HG02678 (cell line): ENCODE data around the gene DPCD.
"Not testable (repeated sequence)": the region's sequence is repeated elsewhere in the genome, so short reads cannot be mapped to it uniquely, and the experiment has no call there.

Experiments
- ATAC-seq: cut with Tn5 transposase; IDR thresholded peaks from one replicate; pipeline ENCODE4 v1.9.1; 2021; ENCODE audit warnings: mild to moderate bottlenecking, moderate library complexity; ENCODE audit not compliant: unreplicated experiment

The DPCD gene

GRCh38 chr10:101617102-101617823 lies 29.1 kb downstream of the DPCD start:
- ATAC-seq, result no peak

DNA sequence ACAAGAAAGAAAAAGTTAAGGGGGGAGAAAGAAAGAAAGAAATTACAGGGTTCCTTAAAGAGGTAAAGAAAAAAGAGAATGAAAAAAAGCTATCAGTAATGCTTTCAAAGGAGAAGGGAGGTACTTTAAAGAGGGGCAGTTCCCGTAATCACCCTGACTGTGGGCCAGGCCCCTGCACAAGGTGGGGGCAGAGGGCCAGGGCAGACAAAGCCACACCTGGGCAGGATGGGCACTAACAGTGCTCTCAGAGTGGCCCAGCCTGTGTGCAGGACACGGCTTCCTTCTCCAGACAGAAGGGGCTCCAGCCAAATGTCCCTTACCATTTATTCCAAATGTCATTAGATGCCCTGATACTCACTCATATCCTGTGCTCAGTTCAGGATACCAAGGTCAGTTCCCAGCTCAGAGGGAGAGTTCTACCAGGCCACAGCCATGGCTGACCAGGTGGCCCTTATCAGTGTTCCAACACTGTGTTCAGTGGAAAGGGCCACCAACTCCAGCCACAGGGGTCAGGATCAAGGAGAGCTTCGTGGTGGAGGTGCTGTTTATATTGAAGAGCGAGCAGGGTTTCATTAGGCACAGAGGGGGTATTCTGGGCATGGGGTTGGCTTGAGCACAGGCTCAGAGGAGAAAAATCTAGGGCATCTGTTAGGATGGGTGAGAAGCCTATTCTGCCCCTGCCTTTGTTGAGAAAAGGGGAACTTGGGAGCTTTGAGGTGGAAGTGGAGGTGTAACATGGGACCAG lies 29.9 kb downstream of the DPCD start:
- ATAC-seq, result no peak

GRCh38 chr10:101618871-101619270 lies 30.8 kb downstream of the DPCD start:
- no peak for ATAC-seq

DNA sequence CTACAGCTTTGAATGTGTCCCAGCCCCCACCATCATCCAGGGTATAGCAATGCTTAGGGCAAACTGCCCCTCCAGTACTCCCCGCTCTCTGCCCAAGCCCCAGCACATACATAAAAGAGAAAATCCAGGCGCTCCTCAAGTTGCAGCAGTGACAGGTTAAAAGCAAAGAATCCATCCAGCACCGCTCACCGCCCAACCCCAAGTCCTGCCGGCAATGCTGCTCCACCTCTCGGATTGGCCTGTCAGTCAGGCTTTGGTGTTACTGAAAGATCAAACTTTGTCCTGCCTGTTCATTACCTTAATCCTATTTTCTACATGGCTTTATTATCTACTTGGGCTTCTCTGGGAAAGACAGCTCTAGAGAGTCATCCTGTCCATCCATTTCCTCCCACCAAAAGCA lies 31.9 kb downstream of the DPCD start:
- ATAC-seq, result no peak

GRCh38 chr10:101623528-101623927 lies 35.4 kb downstream of the DPCD start:
- no peak for ATAC-seq

GRCh38 chr10:101624526-101625102 lies 36.5 kb downstream of the DPCD start:
- no peak for ATAC-seq

DNA sequence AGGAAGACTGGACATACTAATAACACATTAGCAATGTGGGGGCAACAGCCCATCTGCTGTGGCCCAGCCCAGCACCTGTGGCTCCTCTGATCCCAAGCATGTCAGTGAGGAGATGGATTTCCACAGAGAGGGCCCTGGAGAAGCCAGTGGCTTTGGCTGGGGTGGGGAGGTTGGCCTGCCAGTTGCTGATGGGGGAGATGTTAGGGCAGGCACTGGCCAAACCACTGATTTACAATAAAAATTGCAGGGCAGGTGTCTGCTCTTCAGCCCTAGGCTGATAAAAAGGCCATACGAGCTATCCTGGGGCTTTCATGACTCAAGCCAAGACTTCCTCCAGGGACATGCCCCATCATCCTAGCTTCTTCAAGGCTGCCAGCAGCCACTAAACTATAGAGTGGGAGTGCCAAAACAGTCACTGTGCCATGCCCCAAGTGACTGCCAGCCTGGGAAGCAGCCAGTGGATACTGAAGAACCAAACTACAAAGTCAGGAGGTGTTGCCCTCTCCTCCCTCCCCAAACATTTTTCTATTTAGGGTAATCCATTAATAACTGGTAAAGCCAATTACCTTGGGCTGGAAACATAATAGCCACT lies 37.8 kb downstream of the DPCD start:
- ATAC-seq, result no peak

DNA sequence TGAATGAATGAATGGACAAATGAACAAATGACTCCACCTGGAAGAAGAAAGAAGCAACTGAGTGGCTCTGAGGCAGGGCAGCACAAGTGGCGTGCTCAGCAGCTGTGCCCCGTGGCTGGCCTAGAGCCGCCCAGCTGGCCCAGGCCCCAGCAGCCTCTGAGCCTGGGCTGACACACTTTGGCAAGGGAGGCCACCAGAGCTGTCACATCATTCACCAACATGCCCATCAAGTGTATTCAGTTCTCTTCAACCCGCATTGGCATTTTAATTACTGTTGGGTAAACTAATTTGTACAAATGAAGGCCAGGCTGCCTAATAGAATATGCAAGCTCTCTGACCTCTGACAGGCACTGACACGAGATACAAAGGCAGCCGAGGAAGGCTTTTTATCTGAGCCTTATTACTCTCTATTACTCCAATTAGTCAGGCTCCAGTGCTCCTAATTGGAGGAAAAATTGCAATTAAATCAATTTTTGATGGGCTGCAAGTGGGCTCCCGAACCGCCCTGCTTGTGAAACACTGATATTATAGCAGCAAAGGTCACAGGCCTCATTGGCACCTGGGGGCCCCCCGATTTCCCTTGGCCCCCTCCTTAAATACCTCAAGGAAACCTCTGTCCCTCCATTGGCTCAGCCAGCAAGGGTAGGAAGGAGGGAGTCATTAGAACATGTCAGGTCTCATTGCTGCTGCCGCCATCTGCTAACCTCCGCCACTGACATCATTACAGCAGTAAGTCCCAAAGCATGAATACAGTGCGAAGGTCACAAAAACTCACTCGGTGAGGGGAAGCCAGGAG lies 41.9 kb downstream of the DPCD start:
- ATAC-seq, result no peak

DNA sequence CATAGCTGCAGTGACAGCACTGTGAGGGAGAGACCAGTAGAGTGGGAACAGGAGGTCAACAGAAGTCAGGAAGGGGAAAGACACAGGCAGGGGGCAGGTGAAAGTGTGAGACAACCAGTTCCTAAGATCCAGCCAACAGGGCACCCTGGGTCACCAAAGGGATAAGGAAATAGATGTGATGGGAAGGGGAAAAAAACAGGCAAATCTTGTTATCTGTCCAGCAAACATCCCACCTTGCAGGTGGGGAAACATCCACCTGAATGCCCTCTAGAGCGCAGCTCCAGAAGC lies 42.5 kb downstream of the DPCD start:
- no peak for ATAC-seq

- ATAC-seq, result no peak
Observed at GRCh38 chr10:101631821-101632475, 43.8 kb downstream of the DPCD start.

- ATAC-seq, result not testable (repeated sequence)
Observed at GRCh38 chr10:101633510-101633909, 45.4 kb downstream of the DPCD start.

- no peak for ATAC-seq
Observed at GRCh38 chr10:101639141-101639900, 51.2 kb downstream of the DPCD start.

DNA sequence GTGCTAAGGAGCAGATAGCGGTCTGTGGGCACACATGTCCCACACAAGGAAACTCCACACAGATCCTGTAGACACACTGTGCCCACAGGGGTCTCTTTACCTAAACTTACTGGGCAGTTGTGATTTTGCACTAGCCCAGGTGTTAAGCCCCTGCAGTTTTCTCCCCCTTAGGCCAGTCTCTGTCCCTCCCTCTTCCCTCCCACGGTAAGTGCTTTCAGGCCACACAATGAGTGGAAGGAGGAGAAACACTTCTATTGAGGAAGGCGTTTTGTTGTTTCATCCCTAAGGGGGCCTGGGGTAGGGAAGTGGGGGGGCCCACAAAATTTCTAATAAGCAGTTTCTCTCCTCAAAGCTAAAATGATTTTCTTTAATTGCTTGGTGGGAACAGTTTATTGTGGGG lies 55.4 kb downstream of the DPCD start:
- ATAC-seq, result no peak

GRCh38 chr10:101644002-101644401 lies 55.9 kb downstream of the DPCD start:
- ATAC-seq, result no peak

GRCh38 chr10:101645659-101646058 lies 57.5 kb downstream of the DPCD start:
- ATAC-seq, result no peak

DNA sequence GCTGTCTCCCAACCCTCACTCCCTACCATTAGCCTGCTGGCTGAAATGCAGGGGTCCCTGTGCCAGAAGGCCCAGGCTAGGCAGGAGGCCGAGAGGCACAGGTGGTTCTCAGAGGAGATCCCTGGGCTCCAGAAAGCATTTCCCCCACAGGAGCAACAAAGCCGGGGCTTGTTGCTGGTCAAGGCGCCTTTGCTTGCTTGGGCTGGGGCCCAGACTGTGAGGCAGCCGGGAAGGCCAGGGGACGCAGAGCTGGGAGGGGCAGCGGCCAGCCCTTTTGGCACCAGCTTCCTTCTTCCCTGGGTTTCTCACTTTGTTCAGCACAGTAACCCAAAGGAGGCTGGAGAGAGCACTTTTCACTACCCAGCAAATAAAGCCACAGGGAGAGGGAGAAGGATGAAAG lies 58.2 kb downstream of the DPCD start:
- no peak for ATAC-seq

DNA sequence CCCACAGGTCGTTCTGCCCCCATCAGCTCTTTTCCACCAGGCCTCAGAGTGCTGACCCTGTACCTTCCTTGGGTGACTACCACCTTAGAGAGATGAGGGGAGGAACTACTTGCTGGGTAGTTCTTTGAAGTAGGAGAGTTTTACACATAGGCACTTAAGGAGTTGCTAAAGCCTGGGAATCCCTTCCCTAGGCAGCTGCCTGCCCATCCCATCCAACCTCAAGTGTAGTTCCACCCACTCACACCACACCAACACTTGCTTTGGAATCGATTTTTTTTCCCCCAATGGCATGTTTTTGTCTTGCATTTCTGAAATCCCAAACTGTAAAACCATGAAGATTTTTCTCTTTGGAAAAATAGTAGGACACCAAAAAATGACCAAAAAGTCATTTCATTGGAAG lies 59.1 kb downstream of the DPCD start:
- ATAC-seq, result no peak

GRCh38 chr10:101649525-101650085 lies 61.5 kb downstream of the DPCD start:
- no peak for ATAC-seq

DNA sequence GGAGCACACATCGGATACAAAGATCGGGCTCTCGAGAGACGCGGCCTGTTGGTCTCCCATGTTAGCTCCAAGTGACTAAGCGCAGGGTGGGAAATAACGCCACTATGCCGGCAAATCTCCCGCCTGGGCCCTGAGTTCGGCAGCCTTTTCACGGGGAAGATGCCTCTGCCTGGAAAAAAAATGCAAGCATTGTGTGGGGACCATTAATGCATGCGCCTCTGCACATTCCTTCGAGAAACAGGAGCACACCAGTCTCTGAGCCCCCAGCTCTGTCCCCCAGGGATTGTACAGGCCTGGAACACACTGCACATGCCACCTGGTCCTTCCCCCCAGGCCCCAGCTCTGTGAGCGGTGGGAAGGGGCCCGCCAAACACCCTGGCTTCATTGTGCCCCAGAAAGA lies 62.7 kb downstream of the DPCD start:
- ATAC-seq, result no peak

DNA sequence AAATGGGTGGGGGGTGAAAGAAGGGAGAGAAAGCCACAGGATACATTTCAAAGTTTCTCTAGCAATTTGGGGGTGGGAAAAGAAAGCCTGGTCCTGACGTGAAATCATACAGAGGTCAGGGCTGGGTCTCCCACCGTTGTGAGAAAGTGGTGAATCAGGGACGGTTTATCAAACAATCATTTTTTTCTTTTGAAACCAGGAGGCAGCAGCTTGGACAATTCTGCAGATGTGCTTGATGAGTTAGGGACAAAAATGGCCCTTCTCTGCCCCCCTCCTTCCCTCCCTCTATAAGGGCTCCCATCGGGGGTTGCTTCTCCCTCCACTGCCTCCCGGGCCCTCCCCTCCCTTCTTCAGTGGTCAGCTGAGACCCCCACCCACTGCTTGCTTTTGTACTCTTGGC lies 63.2 kb downstream of the DPCD start:
- no peak for ATAC-seq
